Skin epidermis (tissue), 12 donors: ENCODE measurements around the gene ABTB2.

Source experiments
- H3K27ac ChIP-seq, 21 experiments: fragments of 200-600 bp; sonication (generic) in 11 of 21; one replicate each; pipeline ENCODE4 v1.5.0; 2020; ENCODE audit warnings: mild to moderate bottlenecking in 3 of 21, inconsistent platforms in 2 of 21, moderate library complexity in 2 of 21
- H3K4me3 ChIP-seq, 7 experiments: fragments of 200-600 bp; sonication (generic) in 2 of 7; one replicate each; pipeline ENCODE4 v1.5.0; 2020; ENCODE audit warnings: inconsistent platforms in 2 of 7, mild to moderate bottlenecking in 2 of 7, moderate library complexity in 1 of 7

Gene ABTB2

GRCh38 chr11:34206407-34207300 lies 151.2 kb downstream of the ABTB2 start:
- no peak overlapping the region for H3K4me3 ChIP-seq
- no peak overlapping the region for H3K27ac ChIP-seq

GRCh38 chr11:34205326-34206035 lies 152.3 kb downstream of the ABTB2 start:
- no peak overlapping the region for H3K4me3 ChIP-seq
- H3K27ac ChIP-seq, result no peak overlapping the region

GRCh38 chr11:34204396-34205279 lies 153.2 kb downstream of the ABTB2 start:
- Histone ChIP-seq H3K4me3 (no peak overlapping the region), H3K27ac (no peak overlapping the region)

- Histone ChIP-seq H3K4me3 (no peak overlapping the region), H3K27ac (no peak overlapping the region)
Observed at GRCh38 chr11:34203377-34203871, 154.4 kb downstream of the ABTB2 start.

- no peak overlapping the region for H3K4me3 ChIP-seq
- no peak overlapping the region for H3K27ac ChIP-seq
Observed at GRCh38 chr11:34201129-34201528, 156.7 kb downstream of the ABTB2 start.

- Histone ChIP-seq H3K27ac (no peak overlapping the region), H3K4me3 (no peak overlapping the region)
Observed at GRCh38 chr11:34199525-34199924, 158.3 kb downstream of the ABTB2 start.

- Histone ChIP-seq H3K4me3 (no peak overlapping the region), H3K27ac (no peak overlapping the region)
Observed at GRCh38 chr11:34198523-34198922, 159.3 kb downstream of the ABTB2 start.

- H3K27ac ChIP-seq, result no peak overlapping the region
Observed at GRCh38 chr11:34197256-34197655, 160.6 kb downstream of the ABTB2 start.

GRCh38 chr11:34194576-34195335 lies 163.1 kb downstream of the ABTB2 start:
- Histone ChIP-seq H3K4me3 (no peak overlapping the region), H3K27ac (peak overlapping the region in 1 of 21 experiments; percentile 57)

More at GRCh38 chr11:34197256-34197655, 160.6 kb downstream of the ABTB2 start:
- no peak overlapping the region for H3K4me3 ChIP-seq

- H3K4me3 ChIP-seq, result peak overlapping the region in 1 of 7 experiments; percentile 5
- peak overlapping the region in 11 of 21 experiments; percentile 1 to 78 (median 46) for H3K27ac ChIP-seq
Observed at GRCh38 chr11:34192481-34193401, 165.1 kb downstream of the ABTB2 start.

- Histone ChIP-seq H3K27ac (peak overlapping the region in 1 of 21 experiments; percentile 53), H3K4me3 (no peak overlapping the region)
Observed at GRCh38 chr11:34191578-34191977, 166.2 kb downstream of the ABTB2 start.

- no peak overlapping the region for H3K4me3 ChIP-seq
- no peak overlapping the region for H3K27ac ChIP-seq
Observed at GRCh38 chr11:34190192-34191139, 167.3 kb downstream of the ABTB2 start.

- H3K27ac ChIP-seq, result no peak overlapping the region
Observed at GRCh38 chr11:34189191-34189590, 168.6 kb downstream of the ABTB2 start.

GRCh38 chr11:34188181-34188580 lies 169.6 kb downstream of the ABTB2 start:
- Histone ChIP-seq H3K27ac (no peak overlapping the region), H3K4me3 (no peak overlapping the region)

More at GRCh38 chr11:34189191-34189590, 168.6 kb downstream of the ABTB2 start:
- no peak overlapping the region for H3K4me3 ChIP-seq

- Histone ChIP-seq H3K4me3 (no peak overlapping the region), H3K27ac (peak overlapping the region in 1 of 21 experiments; percentile 60)
Observed at GRCh38 chr11:34185926-34186841, 171.6 kb downstream of the ABTB2 start.
